GM12878 (cell line): ENCODE data around the gene ZNF260. TPM values are rescaled to one million over a fixed set of nuclear protein-coding genes. Genes with fewer than 3 reads are reported as not detected.

Experiments used
- ATAC-seq: fragments of 200-7000 bp; cut with Tn5 transposase; 3 replicates; pipeline ENCODE4 v1.9.1; 2020; ENCODE audit warnings: mild to moderate bottlenecking, moderate library complexity
- BruUV-seq: library from RNA; stranded (reverse); fragments of 400-500 nt; replicated peaks from 2 replicates; lab custom pipeline; 2021; lab: Mats Ljungman, UMichigan
- CTCF ChIA-PET: fragments of 300-600 bp; sonication (Branson Sonifier 250); formaldehyde crosslinking; extraction: SDS; loops from one replicate; lab custom pipeline; 2021; ENCODE audit warnings: inconsistent platforms; lab: Yijun Ruan, JAX
- POLR2A ChIA-PET: fragments of 350-600 bp; formaldehyde crosslinking; extraction: SDS; loops from one replicate; lab custom pipeline; 2021; ENCODE audit warnings: inconsistent platforms; lab: Charles Lee
- RAD21 ChIA-PET: fragments of 300-600 bp; sonication (Branson Sonifier 250); formaldehyde crosslinking; loops from one replicate; lab custom pipeline; 2023; ENCODE audit warnings: antibody characterized with exemption; ENCODE audit not compliant: unreplicated experiment; lab: Charles Lee
- SMC1A ChIA-PET: fragments of 300-600 bp; sonication (Branson Sonifier 250); formaldehyde crosslinking; loops from one replicate; lab custom pipeline; 2023; ENCODE audit not compliant: unreplicated experiment, uncharacterized antibody; lab: Charles Lee
- DNase-seq: peaks from one replicate; pipeline ENCODE4 v3.0.0-alpha.2; 2011; ENCODE audit warnings: low read depth, low spot score
- FAIRE-seq: peaks from 3 replicates; lab custom pipeline; 2011; peaks lifted over from hg19 to GRCh38; lab: Jason Lieb, UNC
- H2AFZ ChIP-seq: 2 replicates; pipeline ENCODE4 v1.6.0; 2011; ENCODE audit warnings: low read depth, low read length, control low read depth; ENCODE audit not compliant: control insufficient read depth
- H3K27ac ChIP-seq: 2 replicates; pipeline ENCODE4 v1.5.1; 2011; ENCODE audit warnings: control low read depth; ENCODE audit not compliant: control insufficient read depth, insufficient read depth
- H3K27me3 ChIP-seq, 2 experiments: replicated peaks in 1 of 2; 2 replicates each; pipeline versions ENCODE4 v1.6.0 to v1.6.1; 2011; ENCODE audit warnings: low read length in 1 of 2; ENCODE audit not compliant: control insufficient read depth in 2 of 2, insufficient read depth in 2 of 2
- H3K36me3 ChIP-seq, 2 experiments: 2 replicates each; pipeline ENCODE4 v1.5.1; 2011; ENCODE audit warnings: low read length in 1 of 2; ENCODE audit not compliant: control insufficient read depth in 2 of 2, insufficient read depth in 2 of 2
- H3K4me1 ChIP-seq: 2 replicates; pipeline ENCODE4 v1.6.1; 2011; ENCODE audit warnings: mild to moderate bottlenecking, low read length, moderate library complexity, mixed read lengths; ENCODE audit not compliant: control insufficient read depth, insufficient read depth
- H3K4me2 ChIP-seq: 2 replicates; pipeline ENCODE4 v1.6.0; 2011; ENCODE audit warnings: control low read depth; ENCODE audit not compliant: control insufficient read depth, insufficient read depth
- H3K4me3 ChIP-seq: fragments of 200-600 bp; sonication (generic); 2 replicates; pipeline ENCODE4 v1.5.1; 2016
- H3K79me2 ChIP-seq: 2 replicates; pipeline ENCODE4 v1.6.0; 2011; ENCODE audit warnings: low read length; ENCODE audit not compliant: control insufficient read depth, insufficient read depth
- H3K9ac ChIP-seq: 2 replicates; pipeline ENCODE4 v1.8.0; 2011; ENCODE audit warnings: low read length, control low read depth, mixed read lengths; ENCODE audit not compliant: control insufficient read depth, insufficient read depth
- H3K9me3 ChIP-seq: replicated peaks from 3 replicates; pipeline ENCODE4 v1.5.1; 2011; ENCODE audit warnings: mild to moderate bottlenecking, low read length; ENCODE audit not compliant: control insufficient read depth, insufficient read depth
- H4K20me1 ChIP-seq: 2 replicates; pipeline ENCODE4 v1.6.0; 2011; ENCODE audit not compliant: control insufficient read depth, insufficient read depth
- ASH2L ChIP-seq: fragments of 300-600, 200-600 bp; sonication (generic); IDR thresholded peaks from 2 replicates; pipeline ENCODE4 v1.6.1; 2017; ENCODE audit warnings: low read depth, mild to moderate bottlenecking, borderline replicate concordance
- ATF7 ChIP-seq: fragments of 450-650 bp; IDR thresholded peaks from 2 replicates; pipeline ENCODE4 v1.6.1; 2016; ENCODE audit warnings: low read depth, mild to moderate bottlenecking
- CREB1 ChIP-seq: IDR thresholded peaks from 2 replicates; pipeline ENCODE4 v1.6.1; 2012; ENCODE audit warnings: low read depth, mild to moderate bottlenecking, inconsistent platforms
- ESRRA ChIP-seq: IDR thresholded peaks from 2 replicates; pipeline ENCODE4 v1.6.1; 2012; ENCODE audit warnings: mild to moderate bottlenecking, low read length, improper control_type of control experiment
- FOS ChIP-seq: IDR thresholded peaks from 3 replicates; pipeline ENCODE4 v1.6.1; 2011; ENCODE audit warnings: borderline replicate concordance; ENCODE audit not compliant: insufficient read length; ENCODE audit errors: extremely low read depth
- NR2C1 ChIP-seq: fragments of 450-650 bp; IDR thresholded peaks from 2 replicates; pipeline ENCODE4 v1.6.1; 2017; ENCODE audit warnings: antibody characterized with exemption, mild to moderate bottlenecking, moderate library complexity
- NR2F1 ChIP-seq: fragments of 450-650 bp; conservative IDR thresholded peaks from 2 replicates; pipeline ENCODE4 v1.6.1; 2017; ENCODE audit warnings: mild to moderate bottlenecking
- PAX5 ChIP-seq: IDR thresholded peaks from 2 replicates; pipeline ENCODE4 v1.6.1; 2011; ENCODE audit warnings: low read depth, low read length, borderline replicate concordance
- RAD21 ChIP-seq: IDR thresholded peaks from 2 replicates; pipeline ENCODE4 v1.6.1; 2011; ENCODE audit warnings: mild to moderate bottlenecking, low read depth, low read length, moderate library complexity; ENCODE audit not compliant: insufficient read depth
- RAD51 ChIP-seq: fragments of 450-650 bp; IDR thresholded peaks from 2 replicates; pipeline ENCODE4 v1.6.1; 2016; ENCODE audit warnings: moderate library complexity, mild to moderate bottlenecking, inconsistent platforms
- RBBP5 ChIP-seq: fragments of 200-600 bp; sonication (generic); conservative IDR thresholded peaks from 2 replicates; pipeline ENCODE4 v1.6.1; 2016
- RFX5 ChIP-seq: IDR thresholded peaks from 2 replicates; pipeline ENCODE4 v1.6.1; 2011; ENCODE audit warnings: low read depth, low read length, improper control_type of control experiment
- TCF3 ChIP-seq: IDR thresholded peaks from 2 replicates; pipeline ENCODE4 v1.6.1; 2012; ENCODE audit warnings: low read depth, mild to moderate bottlenecking, low read length, borderline replicate concordance; ENCODE audit not compliant: insufficient read depth
- WGBS: methylation state at CpG from one replicate; pipeline ENCODE4 v1.1.6; 2016; ENCODE audit warnings: low lambda C conversion rate; ENCODE audit not compliant: insufficient replicate concordance, insufficient coverage; ENCODE audit errors: missing lambda C conversion rate; 5-methylcytosine and 5-hydroxymethylcytosine counted together
- in situ Hi-C: fragments of 300-500 bp; cut with MboI; formaldehyde crosslinking; loops from 9 replicates; pipeline ENCODE4 v1.14.3; 2018; ENCODE audit warnings: mixed read lengths
- intact Hi-C: fragments of 100-400 bp; cut with micrococcal nuclease; formaldehyde crosslinking; loops from one replicate; pipeline ENCODE4 v1.14.2; 2022; ENCODE audit not compliant: unreplicated experiment
- polyA plus RNA-seq, 11 experiments: library from polyadenylated mRNA; depleted of rRNA in 4 of 11; unstranded in 6 of 11; stranded (reverse) in 5 of 11; fragments of >200 nt; fragmentation: Nextera tagmentation in 4 of 11; fragmentation: Illumina TruSeq in 1 of 11; extraction: Ambion mirVana in 4 of 11; extraction: Trizol in 1 of 11; gene quantifications; 1 replicate in 1 of 11; 2 replicates in 10 of 11; pipeline versions ENCODE4 v1.2.1 to v1.2.3, GENCODE V29; 2011 to 2016; ENCODE audit warnings: inconsistent platforms in 2 of 11, missing spikeins in 2 of 11, low read depth in 1 of 11
- total RNA-seq, 4 experiments: library from RNA; depleted of rRNA in 3 of 4; stranded (reverse); fragments of >200 nt in 3 of 4; fragmentation: Illumina TruSeq in 1 of 4; extraction: Trizol in 1 of 4; gene quantifications; 2 replicates each; pipeline versions ENCODE4 v1.2.1 to v1.2.3, GENCODE V29; 2013 to 2021
- TF ChIP-seq, protein P1 (sequence below): IDR thresholded peaks from 2 replicates; pipeline ENCODE4 v1.6.1; 2012; ENCODE audit warnings: improper control_type of control experiment, low read depth, low read length; ENCODE audit not compliant: insufficient replicate concordance
- TF ChIP-seq, protein P2 (sequence below): fragments of 450-650 bp; IDR thresholded peaks from 2 replicates; pipeline ENCODE4 v1.6.1; 2017; ENCODE audit warnings: low read depth, mild to moderate bottlenecking, moderate library complexity
- TF ChIP-seq, protein P3 (sequence below): IDR thresholded peaks from 2 replicates; pipeline ENCODE4 v1.6.1; 2011; ENCODE audit warnings: low read depth, low read length, improper control_type of control experiment, borderline replicate concordance

Gene ZNF260
- total and polyA plus RNA-seq, 10 of the 15 experiments (the other 5 are each of a cell fraction or from before 2014, with no cell fraction given), result 1.9 to 9.7 (median 7.1) TPM

DNA sequence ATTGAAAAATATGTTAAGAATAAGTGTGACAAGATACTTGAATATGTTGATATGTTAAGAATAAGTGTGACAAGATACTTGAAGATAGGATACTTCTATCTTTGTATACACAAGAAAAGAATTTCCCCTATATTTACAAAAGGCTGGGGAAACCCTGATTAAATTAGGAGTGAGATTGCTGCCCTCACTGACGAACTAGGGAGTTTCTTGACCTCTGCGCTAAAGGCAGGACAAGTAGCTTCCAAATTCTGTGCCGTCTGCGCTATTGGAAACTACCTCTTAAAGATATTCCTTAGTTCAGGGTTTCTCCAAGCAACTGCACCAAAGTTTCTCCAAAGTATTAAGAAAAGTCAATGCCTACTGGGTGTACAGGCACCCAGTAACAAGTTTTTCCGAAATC is 730 bp downstream of the ZNF260 start:
- Histone ChIP-seq H3K27me3 (no peaks in the 10 kb centered on the region), H3K9me3 (peaks cover 20% of the 10 kb centered on the region), H3K4me3 (peak overlapping the region; percentile 76), H4K20me1 (no peaks in the 10 kb centered on the region), H2AFZ (no peak overlapping the region), H3K27ac (peak overlapping the region; percentile 83), H3K79me2 (peaks cover 17% of the 10 kb centered on the region), H3K4me1 (no peaks in the 10 kb centered on the region), H3K36me3 (no peaks in the 10 kb centered on the region), H3K9ac (peak overlapping the region; percentile 85), H3K4me2 (peak overlapping the region; percentile 72)
- ChIA-PET POLR2A (interaction anchor here (1.0 kb wide), 1 partner anchor 46 kb away, joined by 3 read pairs; the partner anchor contains the start of gene ZNF529), CTCF (no interaction called here), RAD21 (no interaction called here), SMC1A (interaction anchor here (1.6 kb wide), 1 partner anchor 147 kb away, joined by 3 read pairs; no protein-coding TSS in a partner anchor)
- in situ Hi-C loops (no loop called here), intact Hi-C loops (loop anchor here (5.0 kb wide), 2 partner anchors 35 to 245 kb away; partner anchors contain the start of gene ZNF850)
- DNase-seq, result no peak
- peak; percentile 12; the same call in 2 of the 3 replicates for ATAC-seq
- TSS peak; percentile 79 for BruUV-seq
- WGBS, result 0% methylated on average over 5 of the region's 5 CpGs
- FAIRE-seq, result peak; percentile 23
- TF ChIP-seq FOS (no peak), ASH2L (no peak), PAX5 (no peak), ATF7 (no peak), CREB1 (no peak), NR2F1 (0 out of 2 replicates have a peak, but pooled peaks have one; percentile 34), TCF3 (no peak), ESRRA (no peak), RAD51 (no peak), NR2C1 (peak; percentile 38; the same call in 1 of the 2 replicates), RBBP5 (no peak), RAD21 (no peak), RFX5 (no peak)
- TF ChIP-seq, protein P1, sequence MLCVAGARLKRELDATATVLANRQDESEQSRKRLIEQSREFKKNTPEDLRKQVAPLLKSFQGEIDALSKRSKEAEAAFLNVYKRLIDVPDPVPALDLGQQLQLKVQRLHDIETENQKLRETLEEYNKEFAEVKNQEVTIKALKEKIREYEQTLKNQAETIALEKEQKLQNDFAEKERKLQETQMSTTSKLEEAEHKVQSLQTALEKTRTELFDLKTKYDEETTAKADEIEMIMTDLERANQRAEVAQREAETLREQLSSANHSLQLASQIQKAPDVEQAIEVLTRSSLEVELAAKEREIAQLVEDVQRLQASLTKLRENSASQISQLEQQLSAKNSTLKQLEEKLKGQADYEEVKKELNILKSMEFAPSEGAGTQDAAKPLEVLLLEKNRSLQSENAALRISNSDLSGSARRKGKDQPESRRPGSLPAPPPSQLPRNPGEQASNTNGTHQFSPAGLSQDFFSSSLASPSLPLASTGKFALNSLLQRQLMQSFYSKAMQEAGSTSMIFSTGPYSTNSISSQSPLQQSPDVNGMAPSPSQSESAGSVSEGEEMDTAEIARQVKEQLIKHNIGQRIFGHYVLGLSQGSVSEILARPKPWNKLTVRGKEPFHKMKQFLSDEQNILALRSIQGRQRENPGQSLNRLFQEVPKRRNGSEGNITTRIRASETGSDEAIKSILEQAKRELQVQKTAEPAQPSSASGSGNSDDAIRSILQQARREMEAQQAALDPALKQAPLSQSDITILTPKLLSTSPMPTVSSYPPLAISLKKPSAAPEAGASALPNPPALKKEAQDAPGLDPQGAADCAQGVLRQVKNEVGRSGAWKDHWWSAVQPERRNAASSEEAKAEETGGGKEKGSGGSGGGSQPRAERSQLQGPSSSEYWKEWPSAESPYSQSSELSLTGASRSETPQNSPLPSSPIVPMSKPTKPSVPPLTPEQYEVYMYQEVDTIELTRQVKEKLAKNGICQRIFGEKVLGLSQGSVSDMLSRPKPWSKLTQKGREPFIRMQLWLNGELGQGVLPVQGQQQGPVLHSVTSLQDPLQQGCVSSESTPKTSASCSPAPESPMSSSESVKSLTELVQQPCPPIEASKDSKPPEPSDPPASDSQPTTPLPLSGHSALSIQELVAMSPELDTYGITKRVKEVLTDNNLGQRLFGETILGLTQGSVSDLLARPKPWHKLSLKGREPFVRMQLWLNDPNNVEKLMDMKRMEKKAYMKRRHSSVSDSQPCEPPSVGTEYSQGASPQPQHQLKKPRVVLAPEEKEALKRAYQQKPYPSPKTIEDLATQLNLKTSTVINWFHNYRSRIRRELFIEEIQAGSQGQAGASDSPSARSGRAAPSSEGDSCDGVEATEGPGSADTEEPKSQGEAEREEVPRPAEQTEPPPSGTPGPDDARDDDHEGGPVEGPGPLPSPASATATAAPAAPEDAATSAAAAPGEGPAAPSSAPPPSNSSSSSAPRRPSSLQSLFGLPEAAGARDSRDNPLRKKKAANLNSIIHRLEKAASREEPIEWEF, result no peak
- TF ChIP-seq, protein P2, sequence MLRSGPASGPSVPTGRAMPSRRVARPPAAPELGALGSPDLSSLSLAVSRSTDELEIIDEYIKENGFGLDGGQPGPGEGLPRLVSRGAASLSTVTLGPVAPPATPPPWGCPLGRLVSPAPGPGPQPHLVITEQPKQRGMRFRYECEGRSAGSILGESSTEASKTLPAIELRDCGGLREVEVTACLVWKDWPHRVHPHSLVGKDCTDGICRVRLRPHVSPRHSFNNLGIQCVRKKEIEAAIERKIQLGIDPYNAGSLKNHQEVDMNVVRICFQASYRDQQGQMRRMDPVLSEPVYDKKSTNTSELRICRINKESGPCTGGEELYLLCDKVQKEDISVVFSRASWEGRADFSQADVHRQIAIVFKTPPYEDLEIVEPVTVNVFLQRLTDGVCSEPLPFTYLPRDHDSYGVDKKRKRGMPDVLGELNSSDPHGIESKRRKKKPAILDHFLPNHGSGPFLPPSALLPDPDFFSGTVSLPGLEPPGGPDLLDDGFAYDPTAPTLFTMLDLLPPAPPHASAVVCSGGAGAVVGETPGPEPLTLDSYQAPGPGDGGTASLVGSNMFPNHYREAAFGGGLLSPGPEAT, result 0 out of 2 replicates have a peak, but pooled peaks have one; percentile 18
- TF ChIP-seq, protein P3, sequence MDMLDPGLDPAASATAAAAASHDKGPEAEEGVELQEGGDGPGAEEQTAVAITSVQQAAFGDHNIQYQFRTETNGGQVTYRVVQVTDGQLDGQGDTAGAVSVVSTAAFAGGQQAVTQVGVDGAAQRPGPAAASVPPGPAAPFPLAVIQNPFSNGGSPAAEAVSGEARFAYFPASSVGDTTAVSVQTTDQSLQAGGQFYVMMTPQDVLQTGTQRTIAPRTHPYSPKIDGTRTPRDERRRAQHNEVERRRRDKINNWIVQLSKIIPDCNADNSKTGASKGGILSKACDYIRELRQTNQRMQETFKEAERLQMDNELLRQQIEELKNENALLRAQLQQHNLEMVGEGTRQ, result no peak
